ENCODE results near the gene ANKRD6. TPM values are rescaled to one million over a fixed set of nuclear protein-coding genes. Genes with fewer than 3 reads are reported as not detected.

The ANKRD6 gene
- total RNA-seq, 1 experiment from 2014 or later: 13.9 TPM

- TF ChIP-seq ZBTB21 (CRISPR knock-in tag; IDR thresholded peaks at IDR 0.05; ENCODE audit: borderline replicate concordance) (0 out of 2 replicates have a peak, but pooled peaks have one; percentile 23), MAX (CRISPR knock-in tag; IDR thresholded peaks at IDR 0.05) (peak; percentile 61), USF1 (CRISPR knock-in tag; IDR thresholded peaks at IDR 0.05) (no peak), E2F1 (CRISPR knock-in tag; IDR thresholded peaks at IDR 0.05) (0 out of 2 replicates have a peak, but pooled peaks have one; percentile 33), ZNF532 (CRISPR knock-in tag; IDR thresholded peaks at IDR 0.05; ENCODE audit: borderline replicate concordance) (no peak), MXD4 (CRISPR knock-in tag; IDR thresholded peaks at IDR 0.05; ENCODE audit: borderline replicate concordance) (no peak), FOXP1 (CRISPR knock-in tag; IDR thresholded peaks at IDR 0.05; ENCODE audit: borderline replicate concordance) (peak; percentile 50; the same call in 1 of the 2 replicates), NR3C1 (CRISPR knock-in tag; conservative IDR thresholded peaks at IDR 0.05; ENCODE audit: low read depth) (no peak), SP1 (CRISPR knock-in tag; conservative IDR thresholded peaks at IDR 0.05) (peak; percentile 70), TEAD4 (CRISPR knock-in tag; IDR thresholded peaks at IDR 0.05) (no peak), NR1H2 (CRISPR knock-in tag; IDR thresholded peaks at IDR 0.05) (no peak)
These were observed 205.6 kb downstream of the ANKRD6 start, which contains the start of gene LYRM2 (continued) for GRCh38 chr6:89638320-89639195.

GRCh38 chr6:89640804-89641203 is 207.9 kb downstream of the ANKRD6 start:
- ChIA-PET CTCF (interaction anchor here (0.6 to 1.3 kb wide), 3 partner anchors 208 to 300 kb away, joined by 3 to 4 read pairs (median 4); partner anchors contain the start of gene ANKRD6), POLR2A (interaction anchor here (0.6 kb wide), 1 partner anchor 8 kb away, joined by 3 read pairs; no protein-coding TSS in a partner anchor)
- Mint-ChIP-seq H3K4me1 (peaks cover 14% of the 10 kb centered on the region), H3K9me3 (no peaks in the 10 kb centered on the region), H3K27me3 (ENCODE audit: low read depth) (no peaks in the 10 kb centered on the region), H3K36me3 (peaks cover 56% of the 10 kb centered on the region), H3K27ac (peak overlapping the region; percentile 13), H3K4me3 (no peak overlapping the region)
- ATAC-seq (no peak), DNase-seq (ENCODE audit: low spot score) (no peak)
- TF ChIP-seq ELF4 (CRISPR knock-in tag; IDR thresholded peaks at IDR 0.05; ENCODE audit: low read depth) (no peak), FOXP1 (CRISPR knock-in tag; IDR thresholded peaks at IDR 0.05; ENCODE audit: borderline replicate concordance) (no peak), HMGA2 (CRISPR knock-in tag; IDR thresholded peaks at IDR 0.05) (no peak), GTF2I (CRISPR knock-in tag; conservative IDR thresholded peaks at IDR 0.05) (no peak), E2F4 (CRISPR knock-in tag; IDR thresholded peaks at IDR 0.05; ENCODE audit: borderline replicate concordance, low read depth) (no peak), TCF7 (CRISPR knock-in tag; IDR thresholded peaks at IDR 0.05; ENCODE audit: low read depth) (no peak), ATF2 (CRISPR knock-in tag; IDR thresholded peaks at IDR 0.05; ENCODE audit: borderline replicate concordance, low read depth) (no peak), ZNF317 (CRISPR knock-in tag; IDR thresholded peaks at IDR 0.05; ENCODE audit: borderline replicate concordance, low read depth) (no peak), ZNF281 (CRISPR knock-in tag; IDR thresholded peaks at IDR 0.05) (no peak), CBFB (CRISPR knock-in tag; IDR thresholded peaks at IDR 0.05; ENCODE audit: low read depth) (no peak)
